Stimulated activated CD4-positive, alpha-beta T cell treated with anti-CD3 and anti-CD28 coated beads, Interleukin-1b, Interleukin-23, amount 100 ng/mL, for 4 hours (primary cell): ENCODE measurements around the gene FHOD1.

ENCODE experiments used
- DNase-seq, 2 donors: peaks; one replicate each; pipeline ENCODE4 v3.0.0-alpha.2; 2020; ENCODE audit warnings: low read depth in 2 of 2

FHOD1 gene

DNA sequence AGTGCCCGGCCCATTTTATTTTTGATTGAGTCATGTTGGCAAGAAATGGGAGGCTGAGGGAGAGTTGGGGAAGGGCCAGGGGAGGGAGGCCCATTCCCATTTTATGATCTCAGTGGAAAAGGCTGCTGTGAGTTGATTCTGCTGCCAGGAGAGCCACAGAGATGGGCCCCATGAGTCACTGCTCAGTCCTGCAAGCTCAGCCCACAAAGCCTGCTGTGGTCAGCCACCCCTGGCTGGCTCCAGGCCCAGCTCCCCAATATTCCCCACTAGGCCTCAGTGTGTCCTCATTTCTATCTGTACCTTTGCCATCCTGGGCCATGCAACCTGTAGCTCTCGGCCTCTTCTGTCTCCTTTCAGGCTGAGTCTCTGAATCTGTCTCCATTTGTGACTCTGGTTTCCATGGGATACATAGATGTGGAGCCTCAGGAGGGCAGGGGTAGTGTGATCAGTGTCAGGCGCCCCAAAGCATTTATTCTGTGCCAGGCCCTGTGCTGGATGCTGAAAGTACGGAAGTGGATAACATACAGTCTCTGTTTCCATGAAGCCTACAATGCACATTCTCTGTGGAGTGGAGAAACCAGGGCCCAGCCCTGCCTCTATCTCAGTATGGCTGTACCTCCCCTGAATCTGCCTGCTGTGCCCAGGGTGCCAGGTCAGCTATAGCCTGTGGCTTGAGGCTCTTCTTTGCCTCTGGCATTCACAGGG, 30.2 kb upstream of the FHOD1 start:
- DNase-seq = no peak

DNA sequence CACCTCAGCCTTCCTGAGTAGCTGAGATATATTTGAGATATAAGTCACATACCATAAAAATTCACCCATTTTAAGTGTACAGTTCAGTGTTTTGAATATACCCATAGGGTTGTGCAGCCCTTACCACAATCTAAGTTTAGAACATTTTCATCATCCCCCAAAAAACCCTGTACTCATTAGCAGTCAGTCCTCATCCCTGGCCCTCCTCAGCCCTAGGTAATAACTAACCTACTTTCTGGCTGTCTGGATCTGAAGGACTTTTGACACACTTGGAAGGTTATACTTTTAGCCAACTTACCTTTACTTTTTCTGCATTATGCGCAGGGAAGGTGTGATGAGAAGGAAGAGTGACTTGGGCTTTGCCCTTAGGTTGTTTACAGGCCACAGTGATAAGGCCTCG, 28.0 kb upstream of the FHOD1 start:
- no peak for DNase-seq

- no peak for DNase-seq
These were observed 24.2 kb upstream of the FHOD1 start for GRCh38 chr16:67271446-67271845.

DNA sequence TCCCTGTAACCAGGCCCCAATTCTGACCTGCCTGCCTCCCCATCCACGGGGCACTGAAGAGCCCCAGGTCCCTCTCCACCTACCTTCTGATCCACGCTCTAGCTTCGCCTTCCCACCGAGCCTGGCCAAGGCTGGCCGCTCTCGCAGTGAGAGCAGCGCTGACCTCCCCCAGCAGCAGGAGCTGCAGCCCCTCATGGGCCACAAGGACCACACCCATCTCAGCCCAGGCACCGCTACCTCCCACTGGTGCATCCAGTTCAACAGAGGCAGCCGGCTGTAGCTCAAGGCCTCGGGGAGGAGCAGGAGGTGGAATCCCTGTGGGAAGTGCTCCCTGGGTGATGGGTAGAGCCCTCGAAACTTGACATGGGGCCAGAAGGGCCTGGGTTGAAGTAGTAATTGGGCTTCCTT, 23.7 kb upstream of the FHOD1 start:
- DNase-seq = no peak

- DNase-seq = no peak
These were observed 22.5 kb upstream of the FHOD1 start for GRCh38 chr16:67269766-67270165.

GRCh38 chr16:67268136-67268579, 20.9 kb upstream of the FHOD1 start:
- no peak for DNase-seq

DNA sequence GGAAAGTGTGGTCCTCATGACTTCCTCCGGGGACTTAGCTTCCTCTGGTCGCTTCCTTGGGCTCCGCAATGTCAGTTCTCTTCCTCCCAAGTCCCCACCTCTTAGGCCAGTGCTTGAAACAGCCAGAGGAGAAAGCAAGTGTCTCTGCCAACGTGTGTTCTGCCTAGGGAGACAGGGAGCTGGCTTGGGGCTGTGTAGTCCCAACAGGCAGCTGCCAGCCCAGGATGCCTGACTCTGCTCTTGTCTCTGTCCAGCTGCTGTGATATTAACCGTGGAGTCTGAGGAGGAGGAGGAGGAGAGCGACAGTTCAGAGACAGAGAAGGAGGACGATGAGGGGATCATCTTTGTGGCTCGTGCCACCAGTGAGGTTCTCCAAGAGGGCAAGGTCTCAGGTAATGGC, 18.6 kb upstream of the FHOD1 start:
- no peak for DNase-seq

DNA sequence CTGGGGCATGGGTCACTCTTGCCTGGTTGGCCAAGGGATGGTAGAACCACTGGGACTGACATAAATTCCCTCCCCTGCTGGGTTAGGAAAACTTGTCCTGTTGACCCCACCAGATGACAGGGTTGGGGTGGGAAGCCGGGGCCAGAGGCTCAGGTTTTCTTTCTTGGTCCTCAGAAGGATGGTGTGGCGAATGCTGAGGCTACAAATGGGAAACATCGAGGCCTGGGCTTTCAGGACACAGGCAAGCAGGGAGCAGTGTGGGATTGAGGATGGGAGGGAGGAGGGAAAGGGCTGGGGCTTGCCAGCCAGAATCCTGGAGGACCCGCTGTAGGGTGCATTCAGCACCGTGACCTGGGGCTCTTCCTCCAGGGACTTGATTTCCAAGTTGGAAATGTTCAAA, 17.6 kb upstream of the FHOD1 start:
- no peak for DNase-seq

GRCh38 chr16:67264277-67264676, 17.0 kb upstream of the FHOD1 start:
- DNase-seq = no peak

GRCh38 chr16:67263201-67263600, 15.9 kb upstream of the FHOD1 start:
- no peak for DNase-seq

DNA sequence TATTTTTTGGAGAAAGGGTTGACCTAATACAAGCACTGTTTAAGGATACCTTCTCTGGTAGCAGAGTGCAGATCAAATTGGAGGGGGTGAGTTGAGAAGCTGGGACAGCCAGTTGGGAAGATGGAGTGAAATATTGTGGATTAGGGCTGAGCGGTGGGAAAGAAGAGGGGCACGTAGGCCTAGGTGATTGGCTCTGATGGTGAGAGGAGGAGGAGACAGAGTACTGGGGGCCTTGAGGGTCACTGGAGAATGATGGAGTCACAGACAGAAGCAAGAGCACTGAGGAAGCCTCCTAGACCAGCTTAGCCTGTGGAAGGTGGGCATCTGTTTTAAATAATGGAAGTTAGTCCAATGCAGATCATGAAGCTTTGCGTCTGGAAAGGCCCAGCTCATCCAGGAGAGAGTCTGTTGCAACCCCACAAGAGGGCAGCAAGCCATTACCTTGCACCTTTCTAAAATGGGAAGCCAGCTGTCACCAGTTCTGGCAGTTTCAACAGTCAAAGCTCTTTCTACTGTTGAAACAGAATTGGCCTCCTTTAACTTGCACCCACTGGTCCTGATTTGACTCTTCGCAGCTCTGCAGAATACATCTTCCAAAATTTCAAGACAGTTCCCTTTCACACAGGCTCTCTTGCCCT, 13.3 kb upstream of the FHOD1 start:
- DNase-seq = no peak

DNA sequence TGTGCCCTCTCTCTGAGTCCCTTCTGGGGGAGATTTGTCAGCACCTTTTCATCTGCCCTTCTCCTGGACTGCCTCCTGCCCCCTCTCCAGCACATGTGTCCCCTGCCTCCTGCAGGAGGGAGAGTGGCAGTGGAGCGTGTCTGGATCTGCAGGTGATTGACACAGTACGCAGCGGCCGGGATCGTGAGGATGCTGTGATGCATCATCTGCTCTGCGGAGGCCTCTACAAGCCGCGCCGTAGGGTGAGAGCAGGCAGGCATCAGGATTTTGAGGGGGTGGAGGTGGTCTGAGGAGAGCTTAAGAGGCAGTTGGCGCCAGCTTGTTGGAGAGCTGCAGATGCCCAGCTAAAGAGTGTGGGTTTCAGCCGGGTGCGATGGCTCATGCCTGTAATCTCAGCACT, 12.4 kb upstream of the FHOD1 start:
- DNase-seq = no peak

- DNase-seq = no peak
These were observed 11.0 kb upstream of the FHOD1 start for GRCh38 chr16:67258161-67258835.

GRCh38 chr16:67257486-67258160, 10.3 kb upstream of the FHOD1 start:
- no peak for DNase-seq

GRCh38 chr16:67256701-67257230, 9.5 kb upstream of the FHOD1 start:
- DNase-seq = no peak

- DNase-seq = no peak
These were observed 8.4 kb upstream of the FHOD1 start for GRCh38 chr16:67255553-67256221.

- DNase-seq = no peak
These were observed 7.7 kb upstream of the FHOD1 start for GRCh38 chr16:67254801-67255552.

- DNase-seq = no peak
These were observed 5.6 kb upstream of the FHOD1 start for GRCh38 chr16:67252609-67253497.

DNA sequence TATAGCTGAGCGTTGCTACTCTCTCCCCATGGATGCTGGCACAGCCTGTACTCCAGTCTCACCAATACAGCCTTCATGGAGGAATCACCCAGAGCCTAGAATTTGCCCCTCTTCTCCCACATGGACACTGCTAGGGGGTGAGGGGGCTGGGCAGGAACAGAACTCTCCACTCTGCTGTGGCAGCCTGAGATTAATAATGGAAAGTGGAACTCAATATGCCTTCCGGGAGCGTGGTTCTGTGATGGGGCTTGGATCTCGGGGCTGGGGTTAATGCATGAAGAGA, 2.7 kb upstream of the FHOD1 start:
- DNase-seq = no peak
